ENCODE data around the gene GPRC5B. TPM values are rescaled to one million over a fixed set of nuclear protein-coding genes. Genes with fewer than 3 reads are reported as not detected.
A peak's percentile ranks its signal among the peaks of the same experiment; 100 is the strongest.

GPRC5B gene
- total RNA-seq, 1 donor from 2014 or later, result 54.1 TPM

- intact Hi-C loops (cut with DNase I), result no loop called here
- no peak for DNase-seq (ENCODE audit: low spot score)
These were observed 30.7 kb downstream of the GPRC5B start for GRCh38 chr16:19853742-19854542.

- intact Hi-C loops (cut with DNase I), result no loop called here
- no peak for DNase-seq (ENCODE audit: low spot score)
These were observed 31.4 kb downstream of the GPRC5B start for GRCh38 chr16:19853132-19853741.

- intact Hi-C loops (cut with DNase I), result no loop called here
- DNase-seq (ENCODE audit: low spot score), result no peak
These were observed 33.2 kb downstream of the GPRC5B start for GRCh38 chr16:19851476-19851875.

- intact Hi-C loops (cut with DNase I), result no loop called here
- DNase-seq (ENCODE audit: low spot score), result peak; percentile 51
These were observed 34.4 kb downstream of the GPRC5B start for GRCh38 chr16:19850131-19850817.

DNA sequence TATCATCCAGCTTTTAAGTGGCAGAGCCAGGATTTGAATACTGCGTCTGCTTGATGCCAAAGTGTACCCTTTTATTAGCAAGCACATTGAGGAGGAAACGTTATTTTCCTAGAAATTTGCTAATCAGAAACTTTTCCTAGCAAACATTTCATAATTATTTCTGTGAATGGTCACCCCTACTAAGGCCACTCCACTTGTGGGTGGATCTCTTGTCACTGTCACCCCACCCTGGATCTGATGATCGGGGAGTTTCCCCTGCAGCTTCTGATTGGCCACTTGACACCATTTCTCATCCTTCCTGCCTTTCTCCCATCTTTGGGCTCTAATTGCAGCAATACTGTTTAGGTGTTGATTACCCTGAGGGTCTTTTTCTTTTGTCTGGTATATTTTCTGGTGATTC lies 35.9 kb downstream of the GPRC5B start:
- intact Hi-C loops (cut with DNase I), result no loop called here

DNA sequence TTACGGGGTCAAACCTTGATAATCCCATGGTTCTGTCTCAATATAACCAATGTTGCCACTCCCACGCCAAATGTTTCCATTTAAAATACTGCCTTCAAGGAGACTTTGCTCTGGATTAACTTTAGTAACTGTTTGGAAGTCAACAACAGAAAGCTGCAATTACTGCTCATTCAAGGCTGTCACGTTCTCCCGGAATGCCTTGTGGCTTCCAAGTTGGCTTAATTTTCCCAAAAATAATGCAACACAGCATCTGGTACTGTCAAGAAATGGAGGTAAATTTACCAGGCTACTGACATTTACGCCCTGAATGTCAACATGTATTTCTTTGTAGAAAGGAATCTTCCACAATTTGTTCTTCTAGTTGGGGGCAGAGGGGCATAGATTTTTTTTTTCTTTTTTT lies 38.2 kb downstream of the GPRC5B start:
- intact Hi-C loops (cut with DNase I), result no loop called here
- DNase-seq (ENCODE audit: low spot score), result no peak

More for the DNA sequence above, 35.9 kb downstream of the GPRC5B start:
- DNase-seq (ENCODE audit: low spot score), result no peak

DNA sequence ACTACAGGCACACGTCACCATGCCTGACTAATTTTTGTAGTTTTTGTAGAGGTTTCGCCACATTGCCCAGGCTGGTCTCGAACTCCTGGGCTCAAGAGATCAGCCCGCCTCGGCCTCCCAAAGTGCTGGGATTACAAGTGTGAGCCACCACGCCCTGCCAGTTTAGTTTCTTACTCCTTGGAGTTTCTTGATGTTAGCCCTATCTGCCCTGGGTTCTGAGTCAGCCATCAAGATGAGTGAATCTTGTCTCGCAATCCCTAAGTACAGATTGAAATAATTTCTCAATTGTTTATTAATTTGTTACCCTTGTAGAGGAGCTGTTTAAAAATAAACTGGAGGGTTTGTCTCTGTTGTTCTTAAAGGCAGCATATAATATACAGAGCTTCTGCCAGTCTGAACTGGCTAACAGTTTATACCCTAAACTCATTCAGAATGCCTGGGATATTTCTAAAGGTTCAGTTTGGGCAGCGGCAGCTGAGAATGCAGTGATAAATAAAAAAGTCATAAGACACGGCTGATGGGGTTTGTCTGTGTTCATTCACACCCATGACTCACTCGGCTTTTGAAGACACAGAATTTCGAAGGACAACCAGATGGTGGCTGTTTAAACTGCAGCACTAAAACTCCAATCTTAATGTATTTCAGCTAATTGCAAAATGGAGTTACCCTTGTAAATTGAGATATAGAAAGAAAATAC lies 39.6 kb downstream of the GPRC5B start:
- intact Hi-C loops (cut with DNase I), result no loop called here
- peak; percentile 27 for DNase-seq (ENCODE audit: low spot score)

DNA sequence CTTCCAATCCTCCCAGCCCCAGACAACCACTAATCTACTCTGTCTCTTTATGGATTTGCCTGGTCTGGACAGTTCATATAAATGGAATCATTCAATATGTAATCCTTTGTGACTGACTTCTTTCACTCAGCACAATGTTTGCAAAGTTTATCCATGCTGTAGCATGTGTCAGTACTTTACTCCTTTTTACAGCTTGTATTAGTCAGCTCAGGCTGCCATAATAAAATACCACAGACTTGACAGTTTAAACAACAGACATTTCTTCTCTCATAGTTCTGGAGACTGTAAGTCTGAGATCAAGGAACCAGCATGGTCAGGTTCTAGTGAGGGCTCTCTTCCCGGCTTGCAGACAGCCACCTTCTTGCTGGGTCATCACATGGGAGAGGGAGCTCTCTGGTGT lies 41.3 kb downstream of the GPRC5B start:
- intact Hi-C loops (cut with DNase I), result no loop called here

GRCh38 chr16:19842426-19843157 lies 42.1 kb downstream of the GPRC5B start:
- no peak for DNase-seq (ENCODE audit: low spot score)
- intact Hi-C loops (cut with DNase I), result no loop called here

More for the DNA sequence above, 41.3 kb downstream of the GPRC5B start:
- DNase-seq (ENCODE audit: low spot score), result no peak

DNA sequence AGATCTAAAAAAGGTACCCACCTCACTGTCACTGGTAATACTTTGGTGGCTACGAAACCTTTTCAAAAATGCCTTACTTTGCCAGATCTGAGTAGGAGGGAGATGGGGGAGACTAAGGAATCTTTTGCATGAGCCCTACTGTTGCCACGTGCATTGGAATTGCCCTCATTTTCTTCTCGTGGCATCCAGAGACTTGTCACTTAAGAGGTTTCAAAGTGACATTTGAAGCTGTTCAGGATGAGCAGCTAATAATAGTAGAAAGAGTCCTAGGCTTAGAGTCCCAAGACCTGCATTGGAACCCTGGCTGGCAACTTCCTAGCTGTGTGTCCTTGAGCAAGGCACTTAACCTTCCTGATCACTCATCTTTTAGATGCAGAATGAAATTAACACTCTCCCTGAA lies 43.5 kb downstream of the GPRC5B start:
- intact Hi-C loops (cut with DNase I), result loop anchor here (2.0 kb wide), 1 partner anchor 42 kb away; no protein-coding TSS in a partner anchor
- DNase-seq (ENCODE audit: low spot score), result no peak

GRCh38 chr16:19840524-19841110 lies 44.0 kb downstream of the GPRC5B start:
- intact Hi-C loops (cut with DNase I), result loop anchor here (2.0 kb wide), 1 partner anchor 42 kb away; no protein-coding TSS in a partner anchor
- peak; percentile 82 for DNase-seq (ENCODE audit: low spot score)

DNA sequence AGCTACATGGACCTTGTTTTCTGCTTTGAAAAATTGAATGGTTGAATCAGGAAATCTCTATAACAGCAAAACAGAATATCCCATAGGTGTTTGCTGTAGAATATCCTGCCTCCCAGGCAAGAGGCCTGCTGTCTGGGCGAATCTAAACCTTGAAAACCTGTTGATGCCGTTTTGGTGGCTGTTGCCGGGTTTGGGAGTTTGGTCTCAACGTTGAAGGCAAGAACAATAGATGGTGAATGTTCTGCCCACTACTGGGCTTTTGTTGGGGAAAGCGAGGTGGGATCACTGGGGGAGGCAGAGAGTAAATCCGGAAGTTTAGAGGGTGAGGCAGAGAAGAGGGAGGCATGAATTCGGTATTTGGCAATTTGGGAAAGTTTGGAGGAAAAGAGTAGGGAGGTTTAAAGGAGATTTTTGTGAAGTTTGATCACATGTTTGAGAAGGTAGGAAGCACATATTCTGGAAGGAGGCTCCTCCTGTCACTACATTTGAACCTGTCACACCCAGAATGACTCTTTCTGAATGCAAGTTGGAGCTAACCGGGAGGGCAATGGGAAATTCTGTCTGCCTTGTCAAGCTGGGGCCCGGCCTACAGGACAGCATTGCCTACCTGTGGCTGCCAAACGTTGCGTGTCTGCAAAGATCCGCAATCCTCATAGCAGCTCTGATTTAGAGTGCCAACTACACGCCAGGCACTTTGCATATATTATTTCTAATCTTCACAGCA lies 46.5 kb downstream of the GPRC5B start:
- intact Hi-C loops (cut with DNase I), result no loop called here
- DNase-seq (ENCODE audit: low spot score), result no peak

DNA sequence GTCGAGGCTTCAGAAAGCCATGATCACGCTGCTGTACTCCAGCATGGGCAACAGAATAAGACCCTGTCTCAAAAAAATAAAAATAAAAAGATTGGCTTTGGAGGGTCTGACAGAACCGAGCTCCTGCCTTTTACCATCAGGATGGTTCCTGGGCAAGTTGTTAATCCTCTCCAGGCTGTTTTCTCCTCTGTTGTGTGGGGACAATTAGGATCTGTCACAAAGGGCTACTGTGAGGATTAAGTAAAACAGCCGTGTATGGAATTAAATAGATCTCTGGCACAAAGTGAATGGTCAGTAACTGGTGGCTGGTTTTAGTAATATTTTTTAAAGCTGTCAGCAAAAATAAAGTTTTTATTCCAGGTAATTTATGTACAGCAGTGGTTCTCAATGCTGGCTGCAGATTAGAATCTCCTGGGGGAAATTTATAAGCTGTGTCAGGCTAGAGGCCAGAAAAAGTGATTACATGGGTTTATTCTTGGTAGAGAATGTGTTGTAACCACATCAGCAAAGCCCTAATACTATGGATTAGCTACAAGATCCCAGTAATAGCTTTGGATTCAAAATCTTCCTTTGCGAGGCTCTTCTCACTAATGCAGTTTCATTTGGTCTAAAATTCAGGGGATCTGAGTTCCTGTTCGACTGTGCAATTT lies 47.2 kb downstream of the GPRC5B start:
- intact Hi-C loops (cut with DNase I), result no loop called here

GRCh38 chr16:19835968-19836421 lies 48.7 kb downstream of the GPRC5B start:
- intact Hi-C loops (cut with DNase I), result no loop called here

More for the DNA sequence above, 47.2 kb downstream of the GPRC5B start:
- DNase-seq (ENCODE audit: low spot score), result no peak

GRCh38 chr16:19835196-19835595 lies 49.5 kb downstream of the GPRC5B start:
- DNase-seq (ENCODE audit: low spot score), result no peak
- intact Hi-C loops (cut with DNase I), result no loop called here

More at GRCh38 chr16:19835968-19836421, 48.7 kb downstream of the GPRC5B start:
- no peak for DNase-seq (ENCODE audit: low spot score)

- intact Hi-C loops (cut with DNase I), result no loop called here
- DNase-seq (ENCODE audit: low spot score), result no peak
These were observed 51.1 kb downstream of the GPRC5B start for GRCh38 chr16:19833581-19833980.

DNA sequence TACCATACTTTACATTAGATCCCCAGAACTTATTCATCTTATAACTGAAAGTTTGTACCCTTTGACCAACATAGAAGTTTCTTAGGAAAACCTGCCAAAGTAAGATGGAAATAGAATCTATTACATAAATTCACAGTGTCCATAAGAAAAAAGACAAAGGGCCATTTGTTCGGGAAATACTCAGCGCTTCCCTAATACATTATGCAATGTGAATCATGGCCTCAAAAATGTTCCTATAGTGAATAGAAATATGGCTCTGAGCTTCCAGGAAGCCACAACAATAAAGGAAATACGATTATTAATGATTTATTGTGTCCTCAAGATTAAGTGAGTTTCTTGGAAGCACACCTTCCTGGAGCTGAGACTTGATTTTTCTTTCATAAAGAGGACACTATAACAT lies 51.5 kb downstream of the GPRC5B start:
- intact Hi-C loops (cut with DNase I), result no loop called here
- no peak for DNase-seq (ENCODE audit: low spot score)

DNA sequence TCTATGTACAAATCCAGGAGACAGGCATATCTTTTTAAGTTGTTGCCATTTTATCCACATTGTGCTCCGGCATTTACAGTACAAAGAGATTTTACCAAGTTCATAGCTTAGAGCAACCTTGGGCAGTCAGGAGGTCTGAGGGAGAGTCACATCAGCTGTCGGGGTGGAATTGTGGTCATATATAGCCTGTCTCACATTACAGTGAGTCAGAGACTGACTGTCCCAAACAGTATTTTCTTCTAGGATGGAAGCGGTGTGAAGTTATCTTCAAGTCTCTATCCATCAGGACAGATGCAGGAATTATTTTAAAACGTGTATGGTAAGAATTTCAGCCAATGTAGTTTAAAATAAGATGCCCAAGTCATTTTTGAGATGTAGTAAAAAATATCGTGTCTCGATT lies 53.0 kb downstream of the GPRC5B start:
- intact Hi-C loops (cut with DNase I), result no loop called here
- no peak for DNase-seq (ENCODE audit: low spot score)

Data from cardiac septum (tissue), 1 donor.